DOHH2 (cell line): Measurements from ENCODE around the gene DMD.

Experiments
- CTCF ChIP-seq: fragments of 200-600 bp; sonication (generic); IDR thresholded peaks from one replicate; pipeline ENCODE4 v1.5.1; 2014; ENCODE audit warnings: antibody characterized with exemption, mild to moderate bottlenecking, low read depth, low read length; ENCODE audit not compliant: poor library complexity, severe bottlenecking
- EZH2phosphoT487 ChIP-seq: fragments of 200-600 bp; sonication (generic); IDR thresholded peaks from 2 replicates; pipeline ENCODE4 v1.6.1; 2017; ENCODE audit warnings: borderline replicate concordance, mild to moderate bottlenecking, antibody characterized with exemption, low read length, moderate library complexity, mixed read lengths

GRCh38 chrX:31376408-31377022, 1834.8 kb downstream of the DMD start:
- TF ChIP-seq CTCF, result no peak
- no peak for TF ChIP-seq EZH2phosphoT487
